Left forelimb (tissue), 1 donor: Measurements from ENCODE around the gene BCAS3.

Experiments used
- DNase-seq: peaks from one replicate; pipeline ENCODE4 v3.0.0-alpha.2; 2018; ENCODE audit warnings: low spot score

The BCAS3 gene

GRCh38 chr17:61383689-61384201 is 706.1 kb downstream of the BCAS3 start:
- DNase-seq = no peak

- DNase-seq = no peak
Measured at GRCh38 chr17:61384354-61384691, 706.7 kb downstream of the BCAS3 start.

- no peak for DNase-seq
Measured at GRCh38 chr17:61384692-61385576, 707.3 kb downstream of the BCAS3 start.

- no peak for DNase-seq
Measured at GRCh38 chr17:61385577-61386236, 708.1 kb downstream of the BCAS3 start.

- no peak for DNase-seq
Measured at GRCh38 chr17:61386251-61386650, 708.6 kb downstream of the BCAS3 start.

- no peak for DNase-seq
Measured at GRCh38 chr17:61387011-61387410, 709.4 kb downstream of the BCAS3 start.

GRCh38 chr17:61387511-61388305 is 710.1 kb downstream of the BCAS3 start:
- no peak for DNase-seq

GRCh38 chr17:61388561-61389356 is 711.1 kb downstream of the BCAS3 start:
- no peak for DNase-seq

- DNase-seq = no peak
Measured at GRCh38 chr17:61389670-61390478, 712.2 kb downstream of the BCAS3 start.

- no peak for DNase-seq
Measured at GRCh38 chr17:61390479-61390791, 712.8 kb downstream of the BCAS3 start.

- DNase-seq = no peak
Measured at GRCh38 chr17:61391595-61392291, 714.1 kb downstream of the BCAS3 start.

GRCh38 chr17:61392679-61393078 is 715.0 kb downstream of the BCAS3 start:
- DNase-seq = no peak

GRCh38 chr17:61393550-61393903 is 715.9 kb downstream of the BCAS3 start:
- no peak for DNase-seq

GRCh38 chr17:61393904-61394629 is 716.4 kb downstream of the BCAS3 start:
- no peak for DNase-seq

GRCh38 chr17:61394630-61395408 is 717.2 kb downstream of the BCAS3 start:
- no peak for DNase-seq

- no peak for DNase-seq
Measured at GRCh38 chr17:61395409-61395982, 717.8 kb downstream of the BCAS3 start.

GRCh38 chr17:61395983-61396585 is 718.4 kb downstream of the BCAS3 start:
- DNase-seq = no peak

- no peak for DNase-seq
Measured at GRCh38 chr17:61396586-61397085, 719.0 kb downstream of the BCAS3 start.
